Raji (cell line): ENCODE data around the gene PPM1H.

ENCODE experiments used
- POLR2A ChIP-seq: IDR thresholded peaks from 2 replicates; pipeline ENCODE4 v1.6.1; 2011; ENCODE audit warnings: low read depth, low read length, control low read depth; ENCODE audit not compliant: insufficient read depth

PPM1H gene

GRCh38 chr12:62720025-62720424 is 214.9 kb downstream of the PPM1H start:
- TF ChIP-seq POLR2A: no peak

- no peak for TF ChIP-seq POLR2A
Observed at GRCh38 chr12:62718762-62719426, 216.1 kb downstream of the PPM1H start.

DNA sequence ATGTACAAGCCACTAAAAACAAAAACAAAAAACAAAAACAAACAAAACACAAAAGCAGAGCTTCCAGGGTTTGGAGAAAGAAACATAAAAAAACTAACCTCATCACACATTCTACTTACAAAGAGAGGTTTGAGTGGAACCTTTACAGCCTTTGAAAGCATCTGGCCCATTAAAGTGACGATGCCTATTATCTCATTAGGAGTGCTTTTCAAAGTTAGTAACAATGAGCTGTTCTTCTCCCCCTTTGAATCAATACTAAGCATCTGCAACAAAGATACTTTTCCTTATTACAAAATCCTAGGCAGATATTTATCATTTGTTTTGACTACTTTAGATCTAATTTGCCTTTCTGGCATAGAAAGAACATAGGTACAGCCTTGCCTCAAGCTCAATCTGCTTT is 217.3 kb downstream of the PPM1H start:
- TF ChIP-seq POLR2A: no peak

GRCh38 chr12:62716866-62717525 is 218.0 kb downstream of the PPM1H start:
- no peak for TF ChIP-seq POLR2A

DNA sequence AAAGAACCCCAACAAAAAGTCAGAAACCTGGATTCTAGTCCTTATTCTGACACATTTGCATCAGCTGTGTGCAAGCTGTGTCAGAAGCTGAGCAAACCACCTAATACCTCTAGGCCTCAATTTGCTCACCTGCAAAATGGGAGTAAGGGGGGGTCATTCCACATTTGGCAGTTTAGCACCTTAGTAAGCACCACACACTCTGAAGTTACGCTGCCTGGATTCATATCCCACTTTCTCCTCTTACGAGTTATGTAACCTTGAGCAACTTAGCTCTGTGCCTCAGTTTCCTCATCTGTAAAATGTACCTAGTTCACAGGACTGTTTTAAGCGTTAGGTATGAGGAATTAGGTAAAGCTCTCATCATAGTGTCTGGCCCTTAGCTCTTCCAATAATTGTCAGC is 218.9 kb downstream of the PPM1H start:
- no peak for TF ChIP-seq POLR2A

DNA sequence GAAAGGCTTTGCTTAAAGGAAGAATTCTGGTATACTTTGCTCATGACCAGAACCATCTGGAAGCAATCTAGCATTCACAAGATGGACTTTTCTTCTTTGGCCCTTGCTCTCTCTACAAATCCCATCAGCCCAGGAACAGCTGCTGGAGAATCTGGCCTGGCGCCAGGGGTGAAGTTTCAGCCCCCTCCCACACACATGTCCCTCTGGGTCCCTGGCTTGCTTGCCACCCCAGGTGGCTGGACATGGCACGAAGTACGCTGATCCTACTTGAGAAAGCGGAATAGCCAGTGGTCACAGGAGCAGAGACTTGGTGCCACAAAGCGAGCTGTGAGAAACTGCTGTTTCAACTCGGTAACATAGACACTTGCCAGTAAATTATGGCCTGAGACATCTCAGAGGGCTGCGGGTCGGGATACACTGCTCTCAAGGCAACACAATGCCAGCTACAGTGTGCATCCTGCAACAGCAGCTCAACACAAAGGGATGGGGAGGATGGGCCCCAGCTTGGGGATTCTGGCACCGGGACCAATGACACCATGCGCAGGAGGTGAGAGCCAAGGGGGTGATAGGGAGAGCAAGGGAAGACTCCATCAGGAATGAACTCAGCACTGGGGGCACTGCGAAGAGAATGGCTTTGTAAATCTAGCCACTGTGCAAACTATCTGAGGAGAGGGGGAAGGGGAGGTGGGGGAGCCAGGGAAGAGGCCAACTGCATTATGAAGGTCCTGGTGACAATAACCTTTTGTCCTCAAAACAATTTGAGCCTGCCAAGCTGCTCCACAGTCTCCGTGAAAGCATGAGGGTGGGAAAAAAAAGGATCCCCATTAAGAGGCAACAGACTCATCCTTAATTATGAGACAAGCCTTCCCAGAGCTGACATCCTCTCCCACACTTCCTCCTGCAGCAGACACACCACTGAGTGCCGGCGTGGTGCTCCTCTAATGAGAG is 219.9 kb downstream of the PPM1H start:
- TF ChIP-seq POLR2A: no peak

- no peak for TF ChIP-seq POLR2A
Observed at GRCh38 chr12:62714181-62714773, 220.7 kb downstream of the PPM1H start.

GRCh38 chr12:62713723-62714122 is 221.2 kb downstream of the PPM1H start:
- no peak for TF ChIP-seq POLR2A

- no peak for TF ChIP-seq POLR2A
Observed at GRCh38 chr12:62712681-62713573, 222.0 kb downstream of the PPM1H start.

GRCh38 chr12:62711631-62712241 is 223.2 kb downstream of the PPM1H start:
- no peak for TF ChIP-seq POLR2A

- TF ChIP-seq POLR2A: no peak
Observed at GRCh38 chr12:62709311-62709710, 225.6 kb downstream of the PPM1H start.

- no peak for TF ChIP-seq POLR2A
Observed at GRCh38 chr12:62707939-62708338, 227.0 kb downstream of the PPM1H start.

DNA sequence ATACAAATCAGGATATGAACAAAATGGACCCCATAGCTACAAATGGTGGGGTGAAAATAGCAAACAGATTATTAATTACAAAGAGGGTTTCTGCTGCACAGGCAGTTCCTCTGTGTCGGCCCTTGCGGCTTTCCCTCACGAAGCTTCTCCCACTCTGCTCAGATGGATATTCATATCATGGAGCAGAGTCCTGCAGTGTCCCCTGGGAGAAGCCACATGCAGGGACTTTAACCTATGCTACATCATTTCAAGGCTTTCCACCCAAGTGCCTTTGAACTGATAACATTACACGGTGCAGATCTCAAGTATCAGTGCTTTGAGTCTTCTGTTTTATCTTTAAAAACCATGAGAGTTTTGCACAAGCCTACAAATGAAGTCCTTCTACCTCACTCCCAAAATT is 229.1 kb downstream of the PPM1H start:
- no peak for TF ChIP-seq POLR2A

DNA sequence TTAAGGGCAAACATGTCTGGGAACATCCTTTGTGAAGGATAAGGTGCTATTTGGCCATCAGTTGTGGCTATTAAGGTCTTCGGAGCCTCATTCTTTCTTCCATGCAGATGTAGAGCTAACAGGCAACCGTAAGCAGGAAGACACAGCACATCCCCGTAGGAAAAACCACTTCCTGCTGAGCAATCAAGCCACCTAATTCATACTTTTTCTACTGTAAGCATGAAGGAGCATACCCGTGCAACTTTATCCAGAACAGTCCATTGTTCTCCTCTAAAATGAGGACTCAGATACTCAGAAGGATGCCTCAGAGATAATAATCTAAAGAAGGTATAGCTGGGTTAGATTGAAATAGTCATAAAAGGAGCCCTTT is 232.0 kb downstream of the PPM1H start:
- TF ChIP-seq POLR2A: no peak

GRCh38 chr12:62701492-62701891 is 233.5 kb downstream of the PPM1H start:
- no peak for TF ChIP-seq POLR2A
